ENCODE data around the gene OR51T1.

The OR51T1 gene

GRCh38 chr11:4886186-4886585 is 4.5 kb downstream of the OR51T1 start:
- Histone ChIP-seq H3K4me3 (ENCODE audit: low read length) (no peak overlapping the region), H3K9me3 (ENCODE audit: insufficient read depth, low read length) (no peaks in the 10 kb centered on the region), H3K4me1 (ENCODE audit: low read length) (no peaks in the 10 kb centered on the region), H2AFZ (ENCODE audit: low read depth, low read length) (no peak overlapping the region), H3K36me3 (replicated peaks; ENCODE audit: low read depth, low read length) (no peaks in the 10 kb centered on the region), H3K27ac (ENCODE audit: low read length) (no peak overlapping the region), H3K79me2 (ENCODE audit: low read length) (no peaks in the 10 kb centered on the region), H3K27me3 (ENCODE audit: low read depth, low read length) (no peaks in the 10 kb centered on the region), H3K9ac (ENCODE audit: low read length) (no peak overlapping the region), H3K4me2 (ENCODE audit: low read length) (no peak overlapping the region), H4K20me1 (ENCODE audit: insufficient read depth, low read length) (no peaks in the 10 kb centered on the region)
- TF ChIP-seq CTCF (IDR thresholded peaks at IDR 0.05; ENCODE audit: low read depth, low read length), result no peak
- no peak for TF ChIP-seq EZH2phosphoT487 (IDR thresholded peaks at IDR 0.05; ENCODE audit: low read depth)

DNA sequence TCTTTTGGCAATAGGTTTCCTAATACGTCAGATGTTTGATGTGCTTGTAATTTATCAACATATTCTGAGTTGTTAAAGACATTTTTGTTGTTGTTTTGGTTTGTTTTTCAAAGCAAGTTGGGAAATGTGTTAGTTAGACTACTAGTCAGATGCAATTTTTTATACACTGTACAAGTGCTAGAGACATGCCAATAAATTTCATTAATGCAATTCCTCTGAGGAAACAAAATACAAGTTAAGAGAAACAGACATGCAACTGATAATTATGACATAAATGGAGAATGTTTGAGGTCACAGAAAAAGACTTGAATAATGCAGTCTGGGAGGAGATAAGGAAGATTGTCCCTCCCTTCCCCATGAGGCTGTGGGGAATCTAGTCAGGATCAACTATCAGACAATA is 5.9 kb downstream of the OR51T1 start:
- Histone ChIP-seq H3K27me3 (ENCODE audit: low read depth, low read length) (no peaks in the 10 kb centered on the region), H4K20me1 (ENCODE audit: insufficient read depth, low read length) (no peaks in the 10 kb centered on the region), H3K36me3 (replicated peaks; ENCODE audit: low read depth, low read length) (no peaks in the 10 kb centered on the region), H3K27ac (ENCODE audit: low read length) (no peak overlapping the region), H2AFZ (ENCODE audit: low read depth, low read length) (no peak overlapping the region), H3K4me3 (ENCODE audit: low read length) (no peak overlapping the region), H3K79me2 (ENCODE audit: low read length) (no peaks in the 10 kb centered on the region), H3K9me3 (ENCODE audit: insufficient read depth, low read length) (no peaks in the 10 kb centered on the region), H3K4me2 (ENCODE audit: low read length) (no peak overlapping the region), H3K4me1 (ENCODE audit: low read length) (no peaks in the 10 kb centered on the region), H3K9ac (ENCODE audit: low read length) (no peak overlapping the region)
- TF ChIP-seq EZH2phosphoT487 (IDR thresholded peaks at IDR 0.05; ENCODE audit: low read depth) (no peak), CTCF (IDR thresholded peaks at IDR 0.05; ENCODE audit: low read depth, low read length) (no peak)

DNA sequence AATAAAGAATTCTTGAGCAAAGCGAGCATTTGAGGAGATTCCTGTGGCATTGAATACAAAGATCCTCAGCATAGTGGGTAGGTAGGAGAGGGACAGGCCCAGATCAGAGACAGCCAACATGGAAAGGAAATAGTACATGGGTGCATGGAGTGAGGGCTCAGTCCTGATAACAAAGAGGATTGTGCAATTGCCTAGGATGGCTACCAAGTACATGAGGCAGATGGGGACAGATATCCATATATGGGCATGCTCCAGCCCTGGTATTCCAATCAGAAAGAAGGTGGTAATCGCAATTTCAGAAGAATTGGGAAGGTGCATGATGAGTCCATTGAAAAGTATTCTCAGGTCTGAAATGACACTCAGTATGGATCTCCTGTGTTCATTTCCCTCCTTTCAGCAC is 8.6 kb downstream of the OR51T1 start:
- Histone ChIP-seq H2AFZ (ENCODE audit: low read depth, low read length) (no peak overlapping the region), H3K9me3 (ENCODE audit: insufficient read depth, low read length) (no peaks in the 10 kb centered on the region), H3K4me3 (ENCODE audit: low read length) (no peak overlapping the region), H3K36me3 (replicated peaks; ENCODE audit: low read depth, low read length) (no peaks in the 10 kb centered on the region), H4K20me1 (ENCODE audit: insufficient read depth, low read length) (no peaks in the 10 kb centered on the region), H3K27ac (ENCODE audit: low read length) (no peak overlapping the region), H3K4me2 (ENCODE audit: low read length) (no peak overlapping the region), H3K9ac (ENCODE audit: low read length) (no peak overlapping the region), H3K79me2 (ENCODE audit: low read length) (no peaks in the 10 kb centered on the region), H3K4me1 (ENCODE audit: low read length) (no peaks in the 10 kb centered on the region), H3K27me3 (ENCODE audit: low read depth, low read length) (no peaks in the 10 kb centered on the region)
- no peak for TF ChIP-seq EZH2phosphoT487 (IDR thresholded peaks at IDR 0.05; ENCODE audit: low read depth)
- TF ChIP-seq CTCF (IDR thresholded peaks at IDR 0.05; ENCODE audit: low read depth, low read length), result no peak

DNA sequence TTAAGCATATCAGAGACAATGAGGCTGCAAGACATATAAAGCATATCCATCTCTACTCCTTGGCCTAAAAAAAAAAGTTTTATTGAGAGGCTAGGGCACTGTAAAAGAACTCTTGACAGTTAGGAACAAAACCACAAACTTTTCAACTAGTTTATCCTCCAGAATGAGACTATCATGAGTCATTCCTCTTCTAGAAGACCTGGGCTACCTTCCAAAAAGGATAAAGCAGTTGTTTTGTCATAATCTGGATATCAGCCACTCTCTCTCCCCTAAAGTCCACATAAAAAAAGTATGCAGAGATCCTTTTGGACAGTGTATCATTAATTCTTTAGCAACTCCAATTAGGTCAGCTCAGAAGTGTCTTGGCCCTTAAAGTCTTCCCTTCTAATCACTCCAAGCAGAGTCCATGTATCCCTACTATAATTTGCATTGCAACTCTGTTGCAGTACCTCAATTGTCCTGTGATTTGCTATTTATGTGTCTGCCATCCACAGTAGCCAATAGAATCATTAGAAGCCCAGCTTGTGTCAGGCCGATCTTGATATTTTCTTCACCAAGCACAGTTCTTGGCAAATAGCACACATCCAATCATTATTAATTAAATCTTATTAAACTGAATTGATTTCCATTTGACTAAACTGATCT is 10.4 kb downstream of the OR51T1 start:
- Histone ChIP-seq H3K4me1 (ENCODE audit: low read length) (no peaks in the 10 kb centered on the region), H3K79me2 (ENCODE audit: low read length) (no peaks in the 10 kb centered on the region), H3K9me3 (ENCODE audit: insufficient read depth, low read length) (no peaks in the 10 kb centered on the region), H3K4me3 (ENCODE audit: low read length) (no peak overlapping the region), H3K27me3 (ENCODE audit: low read depth, low read length) (no peaks in the 10 kb centered on the region), H2AFZ (ENCODE audit: low read depth, low read length) (no peak overlapping the region), H3K36me3 (replicated peaks; ENCODE audit: low read depth, low read length) (no peaks in the 10 kb centered on the region), H3K9ac (ENCODE audit: low read length) (no peak overlapping the region), H3K27ac (ENCODE audit: low read length) (no peak overlapping the region), H4K20me1 (ENCODE audit: insufficient read depth, low read length) (no peaks in the 10 kb centered on the region), H3K4me2 (ENCODE audit: low read length) (no peak overlapping the region)
- TF ChIP-seq EZH2phosphoT487 (IDR thresholded peaks at IDR 0.05; ENCODE audit: low read depth) (no peak), CTCF (IDR thresholded peaks at IDR 0.05; ENCODE audit: low read depth, low read length) (no peak)
